ENCODE results near the gene HOXD13.

- TF ChIP-seq ISL1 (CRISPR knock-in tag; IDR thresholded peaks at IDR 0.05) (no peak), ZNF565 (CRISPR knock-in tag; conservative IDR thresholded peaks at IDR 0.05; ENCODE audit: low read depth) (no peak), PATZ1 (CRISPR knock-in tag; IDR thresholded peaks at IDR 0.05; ENCODE audit: borderline replicate concordance) (no peak), ZNF8 (CRISPR knock-in tag; IDR thresholded peaks at IDR 0.05) (no peak), POU6F1 (CRISPR knock-in tag; IDR thresholded peaks at IDR 0.05; ENCODE audit: borderline replicate concordance, low read depth) (no peak), PPARA (CRISPR knock-in tag; IDR thresholded peaks at IDR 0.05; ENCODE audit: borderline replicate concordance) (no peak), ARNTL (CRISPR knock-in tag; IDR thresholded peaks at IDR 0.05; ENCODE audit: borderline replicate concordance, low read depth) (no peak), ZC3H10 (CRISPR knock-in tag; IDR thresholded peaks at IDR 0.05) (no peak), ZFP3 (CRISPR knock-in tag; IDR thresholded peaks at IDR 0.05) (no peak), ZFP30 (CRISPR knock-in tag; IDR thresholded peaks at IDR 0.05) (no peak), CREB5 (CRISPR knock-in tag; IDR thresholded peaks at IDR 0.05; ENCODE audit: low read depth) (no peak), TSHZ2 (CRISPR knock-in tag; IDR thresholded peaks at IDR 0.05) (no peak), RARB (CRISPR knock-in tag; IDR thresholded peaks at IDR 0.05) (no peak)
Measured at GRCh38 chr2:176083796-176084261, 8.7 kb upstream of the HOXD13 start, which contains the start of gene EVX2.
